BE2C (cell line): ENCODE results near the gene NLRC3.

ENCODE experiments used
- DNase-seq: peaks from one replicate; pipeline ENCODE4 v3.0.0-alpha.2; 2020
- H3K27me3 ChIP-seq: fragments of 250-450 bp; sonication (Bioruptor Pico); 2 replicates; pipeline ENCODE4 v1.5.1; 2020; ENCODE audit warnings: mild to moderate bottlenecking
- H3K36me3 ChIP-seq: fragments of 250-450 bp; sonication (Bioruptor Pico); 2 replicates; pipeline ENCODE4 v1.5.1; 2020; ENCODE audit warnings: mild to moderate bottlenecking
- H3K4me1 ChIP-seq: fragments of 250-450 bp; sonication (Bioruptor Pico); 2 replicates; pipeline ENCODE4 v1.5.1; 2020
- H3K4me3 ChIP-seq: 2 replicates; pipeline ENCODE4 v1.5.1; 2011; ENCODE audit warnings: low read depth, low read length
- H3K9me3 ChIP-seq: fragments of 250-450 bp; sonication (Bioruptor Pico); 2 replicates; pipeline ENCODE4 v1.5.1; 2020
- CTCF ChIP-seq: IDR thresholded peaks from 2 replicates; pipeline ENCODE4 v1.5.1; 2012; ENCODE audit warnings: mild to moderate bottlenecking, low read depth, low read length

Gene NLRC3

DNA sequence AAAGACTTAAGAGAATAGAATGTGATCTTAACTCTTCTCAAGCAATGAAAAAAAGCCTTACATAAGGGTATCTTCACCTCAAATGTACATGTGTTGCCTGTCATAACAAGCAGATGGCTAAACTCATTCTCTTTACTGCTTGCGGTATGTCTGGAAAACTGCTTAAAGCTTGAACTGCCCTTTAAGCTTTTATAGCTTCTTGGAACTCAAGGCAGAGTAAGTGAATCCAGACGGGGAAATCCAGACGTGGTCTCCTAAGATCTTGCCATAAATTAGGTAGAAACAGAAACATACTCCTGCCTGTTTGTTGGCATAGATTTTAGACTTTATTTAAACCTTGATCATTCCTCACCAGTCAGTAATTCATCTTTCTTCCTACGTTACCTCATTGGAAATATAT lies 56.8 kb downstream of the NLRC3 start:
- H3K9me3 ChIP-seq = no peaks in the 10 kb centered on the region
- peaks cover 37% of the 10 kb centered on the region for H3K36me3 ChIP-seq
- no peak for DNase-seq
- no peak overlapping the region for H3K4me3 ChIP-seq
- no peak for TF ChIP-seq CTCF
- H3K4me1 ChIP-seq = no peaks in the 10 kb centered on the region
- no peaks in the 10 kb centered on the region for H3K27me3 ChIP-seq

DNA sequence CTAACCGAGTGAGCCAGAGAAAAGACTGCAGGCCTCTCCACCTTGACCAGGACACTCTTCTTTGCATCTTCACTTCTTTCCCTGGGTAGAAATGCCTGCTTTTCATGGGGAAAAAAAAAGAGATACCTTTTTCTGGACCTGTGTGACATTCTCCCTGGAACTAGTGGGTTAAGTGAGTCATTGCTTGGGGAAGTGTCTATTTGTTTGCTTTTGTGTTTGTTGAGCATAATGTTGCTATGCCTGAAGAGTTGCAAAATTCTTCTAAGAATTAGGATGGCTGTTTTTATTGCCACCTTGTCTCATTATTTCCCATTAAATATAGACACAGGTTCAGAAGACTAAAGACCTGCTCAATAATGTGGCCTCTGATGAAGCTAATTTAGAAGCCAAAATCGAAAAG lies 57.6 kb downstream of the NLRC3 start:
- Histone ChIP-seq H3K4me3 (no peak overlapping the region), H3K27me3 (no peaks in the 10 kb centered on the region), H3K9me3 (no peaks in the 10 kb centered on the region), H3K4me1 (no peaks in the 10 kb centered on the region), H3K36me3 (peaks cover 39% of the 10 kb centered on the region)
- DNase-seq = no peak
- TF ChIP-seq CTCF = no peak

- no peak for TF ChIP-seq CTCF
- Histone ChIP-seq H3K4me1 (no peaks in the 10 kb centered on the region), H3K36me3 (peaks cover 43% of the 10 kb centered on the region)
These were observed 58.2 kb downstream of the NLRC3 start for GRCh38 chr16:3518986-3519348.

DNA sequence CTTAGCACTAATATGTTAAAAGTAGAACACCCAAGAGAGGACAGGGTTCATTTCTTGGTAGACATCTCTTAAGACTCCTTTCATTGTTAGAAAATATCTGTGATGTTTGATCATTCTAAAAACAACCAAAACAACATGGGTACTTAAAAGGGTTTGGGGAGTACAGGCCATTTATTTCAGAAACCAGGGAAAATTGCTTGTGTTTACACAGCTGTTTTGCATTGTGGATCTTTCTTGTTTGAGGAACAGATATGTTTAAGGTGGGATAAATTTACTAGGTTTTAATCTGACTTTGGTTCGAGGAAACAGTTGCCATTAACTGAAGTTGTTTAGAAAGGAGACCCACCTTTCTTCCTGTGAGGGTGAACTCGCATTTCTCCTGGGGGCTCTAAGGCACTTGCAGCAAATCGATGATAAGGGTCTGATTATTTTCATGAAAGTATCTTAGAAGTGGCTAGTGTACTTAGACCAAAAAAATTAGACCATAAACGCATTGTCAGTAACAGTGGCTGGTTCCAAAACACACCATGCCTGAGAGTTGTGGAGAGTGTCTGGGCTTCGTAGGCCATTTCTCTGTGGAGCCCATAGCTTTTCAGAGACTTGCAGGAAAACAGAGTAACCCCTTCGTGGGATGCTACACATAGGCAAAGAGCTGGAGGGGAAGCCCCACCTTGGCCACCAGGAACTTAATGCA lies 58.8 kb downstream of the NLRC3 start:
- Histone ChIP-seq H3K9me3 (no peaks in the 10 kb centered on the region), H3K4me1 (no peaks in the 10 kb centered on the region), H3K27me3 (no peaks in the 10 kb centered on the region), H3K4me3 (no peak overlapping the region), H3K36me3 (peaks cover 43% of the 10 kb centered on the region)
- no peak for TF ChIP-seq CTCF
- no peak for DNase-seq

More at GRCh38 chr16:3518986-3519348, 58.2 kb downstream of the NLRC3 start:
- Histone ChIP-seq H3K9me3 (no peaks in the 10 kb centered on the region), H3K27me3 (no peaks in the 10 kb centered on the region), H3K4me3 (no peak overlapping the region)
- DNase-seq = no peak

DNA sequence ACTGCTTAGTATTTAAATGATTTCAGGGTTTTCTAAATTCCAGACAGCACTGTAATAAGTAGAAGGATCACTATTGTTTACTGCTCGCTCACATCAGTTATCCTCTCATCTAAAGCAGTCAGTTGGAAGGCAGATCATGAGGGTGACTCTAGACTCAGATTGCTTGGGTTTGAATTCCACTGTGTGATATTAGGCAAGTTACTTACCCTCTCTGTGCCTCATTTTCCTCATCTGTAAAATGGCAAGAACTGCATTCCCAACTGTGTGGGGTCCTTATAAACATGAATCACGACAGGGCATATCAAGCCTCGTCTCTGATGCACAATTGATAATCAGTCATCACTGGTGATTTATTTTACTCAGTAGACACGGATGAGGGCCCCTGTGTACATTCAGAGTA lies 61.3 kb downstream of the NLRC3 start:
- Histone ChIP-seq H3K27me3 (no peaks in the 10 kb centered on the region), H3K4me1 (no peaks in the 10 kb centered on the region), H3K36me3 (peaks cover 41% of the 10 kb centered on the region), H3K9me3 (no peaks in the 10 kb centered on the region), H3K4me3 (no peak overlapping the region)
- TF ChIP-seq CTCF = no peak
- DNase-seq = no peak

- peaks cover 37% of the 10 kb centered on the region for H3K36me3 ChIP-seq
These were observed 62.6 kb downstream of the NLRC3 start for GRCh38 chr16:3514621-3515020.

More at GRCh38 chr16:3514621-3515020, 62.6 kb downstream of the NLRC3 start:
- no peak for TF ChIP-seq CTCF
- DNase-seq = no peak
- Histone ChIP-seq H3K4me3 (no peak overlapping the region), H3K4me1 (no peaks in the 10 kb centered on the region), H3K27me3 (no peaks in the 10 kb centered on the region), H3K9me3 (no peaks in the 10 kb centered on the region)
